ENCODE results near the gene SANBR.

Gene SANBR

GRCh38 chr2:61089797-61090196, 24.1 kb downstream of the SANBR start:
- DNase-seq (ENCODE audit: low read depth in 2 of 2), result no peak

GRCh38 chr2:61090386-61090921, 24.8 kb downstream of the SANBR start:
- no peak for DNase-seq (ENCODE audit: low read depth in 2 of 2)

DNA sequence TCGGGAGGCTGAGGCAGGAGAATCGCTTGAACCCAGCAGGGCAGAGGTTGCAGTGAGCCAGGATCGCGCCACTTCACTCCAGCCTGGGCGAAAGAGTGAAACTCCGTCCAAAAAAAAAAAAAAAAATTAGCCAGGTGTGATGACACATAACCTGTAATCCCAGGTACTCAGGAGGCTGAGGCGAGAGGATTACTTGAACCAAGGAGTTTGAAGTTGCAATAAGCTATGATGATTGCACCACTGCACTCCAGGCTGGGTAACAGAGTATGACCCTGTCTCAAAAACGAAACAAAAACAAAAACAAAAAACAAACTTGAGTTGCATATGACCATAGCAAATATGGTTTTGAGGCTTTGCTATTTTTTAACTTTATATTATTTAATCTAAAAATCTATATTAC, 25.8 kb downstream of the SANBR start:
- DNase-seq (ENCODE audit: low read depth in 2 of 2), result no peak

GRCh38 chr2:61096438-61096837, 30.8 kb downstream of the SANBR start:
- DNase-seq (ENCODE audit: low read depth in 2 of 2), result no peak

DNA sequence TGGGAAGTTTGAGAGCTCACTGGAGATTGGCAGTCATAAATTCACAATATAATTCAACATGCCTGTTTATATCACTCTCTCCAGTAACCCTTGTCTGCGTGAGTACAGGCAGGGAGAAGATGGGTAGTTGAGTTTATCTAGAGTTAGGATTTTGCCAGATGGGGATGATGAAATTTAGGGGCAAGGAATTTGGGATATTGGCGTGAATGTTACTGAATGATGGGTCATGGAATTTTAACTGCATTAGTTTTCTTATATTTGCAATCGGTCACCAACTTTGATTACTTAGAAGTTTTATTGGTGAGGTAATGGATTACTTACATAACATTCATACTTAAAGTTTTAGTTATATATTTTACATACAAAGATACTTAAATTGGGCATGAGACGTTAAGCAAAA, 35.1 kb downstream of the SANBR start:
- no peak for DNase-seq (ENCODE audit: low read depth in 2 of 2)

- DNase-seq (ENCODE audit: low read depth in 2 of 2), result no peak
Observed at GRCh38 chr2:61109291-61109690, 43.6 kb downstream of the SANBR start.

- no peak for DNase-seq (ENCODE audit: low read depth in 2 of 2)
Observed at GRCh38 chr2:61111708-61112107, 46.0 kb downstream of the SANBR start.

DNA sequence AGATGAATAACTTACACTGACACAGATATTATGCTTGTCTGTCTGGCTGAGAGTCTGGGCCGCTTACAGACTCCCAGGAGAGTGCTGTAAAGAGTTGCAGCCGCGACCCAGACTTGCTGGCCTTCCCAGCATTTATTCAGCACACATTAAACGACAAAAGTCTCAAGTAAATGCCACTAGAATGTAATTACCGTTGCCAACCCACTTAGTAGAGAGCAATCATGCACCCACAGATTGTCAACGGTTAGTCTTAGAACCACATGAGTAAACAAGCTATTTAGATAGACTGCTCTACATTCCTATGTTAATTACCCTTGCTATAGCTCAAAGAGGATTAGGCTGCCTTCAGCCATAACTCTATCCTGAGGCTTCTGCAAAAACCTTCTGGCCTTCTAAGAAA, 48.5 kb downstream of the SANBR start:
- no peak for DNase-seq (ENCODE audit: low read depth in 2 of 2)

All from stimulated activated CD8-positive, alpha-beta memory T cell treated with anti-CD3 and anti-CD28 coated beads, Interleukin-2, amount 100 ng/mL, for 48 hours (primary cell).